ENCODE measurements around the gene POLN.

DNA sequence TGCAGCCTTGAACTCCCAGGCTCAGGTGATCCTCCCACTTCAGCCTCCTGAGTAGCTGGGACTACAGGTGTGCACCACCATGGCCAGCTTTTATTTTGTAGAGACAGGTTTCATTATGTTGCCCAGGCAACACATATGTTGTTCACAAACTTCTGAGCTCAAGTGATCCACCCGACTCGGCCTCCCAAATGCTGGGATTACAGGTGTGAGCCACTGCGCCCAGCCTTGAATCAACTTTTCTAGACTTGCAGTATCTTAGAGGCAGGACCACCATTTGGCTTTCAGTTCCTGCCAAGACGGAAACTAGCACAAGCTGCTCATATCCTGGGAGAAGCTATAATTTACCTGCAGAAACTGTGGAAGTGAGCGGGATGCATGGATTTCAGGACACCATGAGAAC lies 162.9 kb downstream of the POLN start:
- TF ChIP-seq, protein P1, sequence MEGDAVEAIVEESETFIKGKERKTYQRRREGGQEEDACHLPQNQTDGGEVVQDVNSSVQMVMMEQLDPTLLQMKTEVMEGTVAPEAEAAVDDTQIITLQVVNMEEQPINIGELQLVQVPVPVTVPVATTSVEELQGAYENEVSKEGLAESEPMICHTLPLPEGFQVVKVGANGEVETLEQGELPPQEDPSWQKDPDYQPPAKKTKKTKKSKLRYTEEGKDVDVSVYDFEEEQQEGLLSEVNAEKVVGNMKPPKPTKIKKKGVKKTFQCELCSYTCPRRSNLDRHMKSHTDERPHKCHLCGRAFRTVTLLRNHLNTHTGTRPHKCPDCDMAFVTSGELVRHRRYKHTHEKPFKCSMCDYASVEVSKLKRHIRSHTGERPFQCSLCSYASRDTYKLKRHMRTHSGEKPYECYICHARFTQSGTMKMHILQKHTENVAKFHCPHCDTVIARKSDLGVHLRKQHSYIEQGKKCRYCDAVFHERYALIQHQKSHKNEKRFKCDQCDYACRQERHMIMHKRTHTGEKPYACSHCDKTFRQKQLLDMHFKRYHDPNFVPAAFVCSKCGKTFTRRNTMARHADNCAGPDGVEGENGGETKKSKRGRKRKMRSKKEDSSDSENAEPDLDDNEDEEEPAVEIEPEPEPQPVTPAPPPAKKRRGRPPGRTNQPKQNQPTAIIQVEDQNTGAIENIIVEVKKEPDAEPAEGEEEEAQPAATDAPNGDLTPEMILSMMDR (IDR thresholded peaks at IDR 0.05): no peak
- TF ChIP-seq POLR2A (IDR thresholded peaks at IDR 0.05): no peak
